ENCODE data around the gene MBOAT2.

DNA sequence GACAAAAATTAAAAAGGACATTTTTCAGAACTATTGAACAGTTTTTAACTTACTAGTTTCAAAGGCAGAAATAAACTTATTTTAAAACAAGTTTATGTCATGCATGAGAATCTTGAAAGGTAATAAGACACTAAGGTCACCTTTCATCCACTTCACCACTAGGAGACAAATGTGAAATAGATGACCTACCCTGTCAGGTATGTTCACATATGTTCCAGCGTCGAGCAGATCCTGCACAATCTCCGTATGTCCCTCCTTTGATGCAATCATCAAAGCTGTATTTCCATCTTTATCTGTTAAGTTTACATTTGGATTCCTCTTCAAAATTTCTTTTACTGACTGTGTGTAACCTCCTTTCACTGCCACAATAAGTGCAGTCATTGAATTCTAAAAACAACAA is 200.7 kb downstream of the MBOAT2 start:
- no peak for TF ChIP-seq POLR2A (IDR thresholded peaks at IDR 0.05; ENCODE audit: low read depth, low read length)
- no peak for TF ChIP-seq TAF1 (IDR thresholded peaks at IDR 0.05; ENCODE audit: borderline replicate concordance, low read depth, low read length)
- TF ChIP-seq POLR2AphosphoS5 (IDR thresholded peaks at IDR 0.05; ENCODE audit: low read depth, low read length) = no peak
